Psoas muscle (tissue), 8 donors: ENCODE results near the gene CRYM. TPM values are rescaled to one million over a fixed set of nuclear protein-coding genes. Genes with fewer than 3 reads are reported as not detected.

Experiments
- ATAC-seq, 4 donors: fragments of 200-7000 bp; cut with Tn5 transposase; one replicate each; pipeline ENCODE4 v1.9.1; 2020; ENCODE audit warnings: moderate library complexity in 3 of 4, mild to moderate bottlenecking in 2 of 4
- DNase-seq, 2 donors: peaks; one replicate each; pipeline ENCODE4 v3.0.0-alpha.2; 2020
- H3K27ac ChIP-seq: fragments of 200-600 bp; one replicate; pipeline ENCODE4 v1.8.0; 2022
- H3K27me3 ChIP-seq, 3 donors: fragments of 200-600 bp in 1 of 3; one replicate each; pipeline versions ENCODE4 v1.6.1 to v1.8.0; 2013 to 2022; ENCODE audit warnings: low read length in 2 of 3, mild to moderate bottlenecking in 2 of 3, moderate library complexity in 1 of 3; ENCODE audit not compliant: insufficient read depth in 3 of 3
- H3K36me3 ChIP-seq, 2 donors: fragments of 200-600 bp in 1 of 2; one replicate each; pipeline versions ENCODE4 v1.6.1 to v1.8.0; 2013 to 2022; ENCODE audit warnings: low read depth in 1 of 2, mild to moderate bottlenecking in 1 of 2, moderate library complexity in 1 of 2; ENCODE audit not compliant: insufficient read depth in 1 of 2
- H3K4me1 ChIP-seq: fragments of 200-600 bp; one replicate; pipeline ENCODE4 v1.8.0; 2022
- H3K4me3 ChIP-seq: fragments of 200-600 bp; one replicate; pipeline ENCODE4 v1.8.0; 2022; ENCODE audit warnings: mild to moderate bottlenecking
- H3K9me3 ChIP-seq: fragments of 200-600 bp; one replicate; pipeline ENCODE4 v1.8.0; 2022
- WGBS, 3 donors: extraction: QIAGEN DNeasy Blood & Tissue Kit; methylation state at CpG; one replicate each; pipeline versions ENCODE4 v1.1.6 to v1.1.7; 2013; 5-methylcytosine and 5-hydroxymethylcytosine counted together
- intact Hi-C, 2 donors: fragments of 100-400 bp; cut with DNase I; formaldehyde crosslinking; loops; one replicate each; pipeline versions ENCODE4 v1.11.0 to v1.14.2; 2022
- polyA plus RNA-seq, 3 donors: library from polyadenylated mRNA; stranded (reverse); fragments of 200-250 nt; gene quantifications; one replicate each; pipeline ENCODE4 v1.2.3, GENCODE V29; 2013
- total RNA-seq, 4 donors: library from RNA; stranded (reverse); fragmentation: NEBNext Ultra II Directional in 2 of 4; extraction: Animal tissue kit (Norgen Biotek cat#: 25700) in 2 of 4; gene quantifications; one replicate each; pipeline versions ENCODE4 v1.2.1 to v1.2.4, GENCODE V29; 2021 to 2023
- TF ChIP-seq, protein P1 (sequence below): fragments of 200-600 bp; IDR thresholded peaks from one replicate; pipeline ENCODE4 v1.8.0; 2022; ENCODE audit warnings: antibody characterized with exemption
- donor health status: healthy with polysubstance abuse.
- donor health status: DM: no; HTN: no; CAD: no; lungs with moderate emphysema.
- donor health status: Bipolar disorder and iron deficiency.
- donor health status: healthy.
- donor health status: DM: yes; HTN: yes; CAD: no.
- donor health status: DM: no; HTN: no; CAD: no.
- donor health status: DM: no; HTN: no; CAD: no.
- donor health status: DM: yes; HTN: yes; CAD: no.

The CRYM gene
- total and polyA plus RNA-seq, 7 donors: 0.25 to 33.4 (median 1.6) TPM

- peak; percentile 93 to 99 (median 94) for ATAC-seq
- WGBS, 3 donors: 35 to 55% (median 54%) methylated on average over 9 of the region's 9 CpGs
- intact Hi-C loops: no loop called here
- H3K9me3 ChIP-seq: no peaks in the 10 kb centered on the region
- TF ChIP-seq, protein P1, sequence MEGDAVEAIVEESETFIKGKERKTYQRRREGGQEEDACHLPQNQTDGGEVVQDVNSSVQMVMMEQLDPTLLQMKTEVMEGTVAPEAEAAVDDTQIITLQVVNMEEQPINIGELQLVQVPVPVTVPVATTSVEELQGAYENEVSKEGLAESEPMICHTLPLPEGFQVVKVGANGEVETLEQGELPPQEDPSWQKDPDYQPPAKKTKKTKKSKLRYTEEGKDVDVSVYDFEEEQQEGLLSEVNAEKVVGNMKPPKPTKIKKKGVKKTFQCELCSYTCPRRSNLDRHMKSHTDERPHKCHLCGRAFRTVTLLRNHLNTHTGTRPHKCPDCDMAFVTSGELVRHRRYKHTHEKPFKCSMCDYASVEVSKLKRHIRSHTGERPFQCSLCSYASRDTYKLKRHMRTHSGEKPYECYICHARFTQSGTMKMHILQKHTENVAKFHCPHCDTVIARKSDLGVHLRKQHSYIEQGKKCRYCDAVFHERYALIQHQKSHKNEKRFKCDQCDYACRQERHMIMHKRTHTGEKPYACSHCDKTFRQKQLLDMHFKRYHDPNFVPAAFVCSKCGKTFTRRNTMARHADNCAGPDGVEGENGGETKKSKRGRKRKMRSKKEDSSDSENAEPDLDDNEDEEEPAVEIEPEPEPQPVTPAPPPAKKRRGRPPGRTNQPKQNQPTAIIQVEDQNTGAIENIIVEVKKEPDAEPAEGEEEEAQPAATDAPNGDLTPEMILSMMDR: no peak
- peak overlapping the region; percentile 79 for H3K27ac ChIP-seq
- no peak overlapping the region for H3K4me3 ChIP-seq
- H3K36me3 ChIP-seq: no peaks in the 10 kb centered on the region
- peak; percentile 34 to 64 for DNase-seq
- no peaks in the 10 kb centered on the region for H3K27me3 ChIP-seq
- peaks cover 15% of the 10 kb centered on the region for H3K4me1 ChIP-seq
Observed at GRCh38 chr16:21265104-21265837, 12.8 kb downstream of the CRYM start.

DNA sequence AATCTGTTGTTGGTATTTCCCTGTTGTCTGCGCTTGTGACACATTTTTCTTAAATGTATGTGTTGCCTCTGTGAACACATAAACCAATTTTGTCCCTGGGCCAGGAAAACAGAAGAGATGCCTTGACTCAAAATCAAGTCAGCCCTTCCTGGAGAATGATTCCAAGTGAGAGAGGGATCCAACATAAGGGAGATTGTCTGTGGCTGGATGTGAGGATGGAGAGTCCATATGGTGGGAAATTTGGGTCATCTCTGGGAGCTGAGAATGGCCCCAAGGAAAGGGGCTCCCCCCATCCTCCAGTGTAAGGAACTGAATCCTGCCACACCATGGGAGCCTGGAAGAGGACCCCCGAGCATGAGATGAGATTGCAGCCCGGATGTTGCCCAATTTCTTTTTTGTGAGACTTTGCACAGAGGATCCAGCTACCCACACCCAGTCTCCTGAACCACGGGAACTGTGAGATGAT is 13.5 kb downstream of the CRYM start:
- 77 to 87% (median 80%) methylated on average over 4 of the region's 4 CpGs for WGBS, 3 donors
- Histone ChIP-seq H3K9me3 (no peaks in the 10 kb centered on the region), H3K27me3 (no peaks in the 10 kb centered on the region), H3K36me3 (no peaks in the 10 kb centered on the region), H3K4me1 (peaks cover 15% of the 10 kb centered on the region), H3K4me3 (no peak overlapping the region), H3K27ac (peak overlapping the region; percentile 59)
- intact Hi-C loops: no loop called here
- TF ChIP-seq, protein P1: no peak
- DNase-seq: no peak
- no peak for ATAC-seq

- WGBS, 3 donors: 33 to 38% (median 36%) methylated on average over 14 of the region's 14 CpGs
- DNase-seq (peak in 1 of 2 donors; percentile 56), ATAC-seq (peak; percentile 36 to 71 (median 56))
- H3K36me3 ChIP-seq: no peaks in the 10 kb centered on the region
- TF ChIP-seq, protein P1: no peak
- peak overlapping the region; percentile 59 for H3K27ac ChIP-seq
- H3K9me3 ChIP-seq: no peaks in the 10 kb centered on the region
- H3K4me3 ChIP-seq: no peak overlapping the region
- H3K27me3 ChIP-seq: no peaks in the 10 kb centered on the region
- intact Hi-C loops: no loop called here
- peaks cover 15% of the 10 kb centered on the region for H3K4me1 ChIP-seq
Observed at GRCh38 chr16:21263640-21264570, 14.2 kb downstream of the CRYM start.

DNA sequence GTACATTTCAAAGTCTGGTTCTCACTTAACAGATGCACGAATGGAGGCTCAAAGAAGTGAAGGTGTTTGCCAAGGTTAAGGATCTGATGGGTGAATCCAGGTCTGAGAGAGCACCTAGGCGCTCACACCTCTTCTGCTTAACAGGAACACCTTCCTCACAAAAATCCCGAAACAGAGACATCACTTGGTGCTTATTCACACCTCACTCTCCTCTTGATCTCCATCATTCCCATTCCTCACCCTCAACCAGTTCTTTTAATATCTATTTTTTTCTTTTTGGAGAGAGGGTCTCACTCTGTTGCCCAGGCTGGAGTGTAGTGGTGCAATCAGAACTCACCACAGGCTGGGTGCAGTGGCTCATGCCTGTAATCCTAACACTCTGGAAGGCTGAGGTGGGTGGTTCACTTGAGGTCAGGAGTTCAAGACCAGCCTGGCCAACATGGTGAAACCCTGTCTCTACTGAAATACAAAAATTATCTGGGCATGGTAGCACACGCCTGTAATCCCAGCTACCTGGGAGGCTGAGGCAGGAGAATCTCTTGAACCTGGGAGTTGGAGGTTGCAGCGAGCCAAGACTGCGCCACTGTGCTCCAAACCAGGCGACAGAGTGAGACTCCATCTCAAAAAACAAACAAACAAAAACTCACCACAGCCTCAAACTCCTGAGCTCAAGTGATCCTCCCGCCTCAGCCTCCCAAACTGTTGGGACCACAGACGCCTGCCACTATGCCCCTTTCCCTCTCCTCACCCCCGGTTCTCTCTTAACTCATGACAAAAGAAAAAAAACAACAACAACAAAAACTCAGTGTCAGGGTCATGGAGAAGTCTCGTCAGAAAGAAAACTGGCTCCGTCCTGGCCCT is 15.1 kb downstream of the CRYM start:
- Histone ChIP-seq H3K9me3 (no peaks in the 10 kb centered on the region), H3K27ac (peak overlapping the region; percentile 59), H3K27me3 (no peaks in the 10 kb centered on the region), H3K36me3 (no peaks in the 10 kb centered on the region), H3K4me1 (peaks cover 15% of the 10 kb centered on the region), H3K4me3 (no peak overlapping the region)
- ATAC-seq: no peak
- TF ChIP-seq, protein P1: no peak
- WGBS, 3 donors: 81 to 86% (median 81%) methylated on average over 11 to 12 of the region's 12 CpGs
- intact Hi-C loops: no loop called here
- DNase-seq: no peak
